K562 (cell line): ENCODE results near the gene CAPN5. TPM values are rescaled to one million over a fixed set of nuclear protein-coding genes. Genes with fewer than 3 reads are reported as not detected.

Experiments
- ATAC-seq: fragments of 200-7000 bp; cut with Tn5 transposase; 3 replicates; pipeline ENCODE4 v1.9.1; 2020; ENCODE audit warnings: moderate library complexity
- BruUV-seq: library from RNA; stranded (reverse); fragments of 400-500 nt; replicated peaks from 2 replicates; lab custom pipeline; 2021; lab: Mats Ljungman, UMichigan
- CTCF ChIA-PET: fragments of 300-600 bp; formaldehyde crosslinking; extraction: SDS; loops from one replicate; lab custom pipeline; 2021; ENCODE audit warnings: low intra/inter-chr PET ratio; lab: Yijun Ruan, JAX
- POLR2A ChIA-PET: fragments of 300-600, 350-650 bp; sonication (Branson Sonifier 250); formaldehyde crosslinking; extraction: SDS; loops from one replicate; lab custom pipeline; 2021; ENCODE audit warnings: antibody characterized with exemption, inconsistent platforms; lab: Yijun Ruan, JAX
- DNase-seq, 4 experiments: peaks; one replicate each; pipeline versions ENCODE4 v3.0.0 to v3.0.0-alpha.2; 2011 to 2018; ENCODE audit warnings: low spot score in 3 of 4, mixed read lengths in 3 of 4; ENCODE audit errors: extremely low read depth in 1 of 4
- FAIRE-seq: peaks from 2 replicates; lab custom pipeline; 2011; peaks lifted over from hg19 to GRCh38; lab: Jason Lieb, UNC
- H2AFZ ChIP-seq: 2 replicates; pipeline ENCODE4 v1.6.0; 2011; ENCODE audit warnings: low read depth, low read length, control low read depth, inconsistent platforms
- H3K27ac ChIP-seq: fragments of 200-600 bp; 3 replicates; pipeline ENCODE4 v1.8.0; 2011; ENCODE audit warnings: low read depth, mild to moderate bottlenecking, control low read depth, inconsistent platforms, low read length, moderate library complexity, mixed read lengths; ENCODE audit errors: extremely low read depth
- H3K27me3 ChIP-seq, 2 experiments: fragments of 300-600 bp in 1 of 2; 2 replicates in 1 of 2; 3 replicates in 1 of 2; pipeline versions ENCODE4 v1.6.0 to v1.8.0; 2011; ENCODE audit warnings: inconsistent platforms in 2 of 2, low read length in 2 of 2, mild to moderate bottlenecking in 1 of 2, mixed read lengths in 1 of 2, moderate library complexity in 1 of 2; ENCODE audit not compliant: control insufficient read depth in 2 of 2, insufficient read depth in 2 of 2
- H3K36me3 ChIP-seq: fragments of 300-600 bp; 3 replicates; pipeline ENCODE4 v1.8.0; 2011; ENCODE audit warnings: mild to moderate bottlenecking, low read length, inconsistent platforms; ENCODE audit not compliant: control insufficient read depth, insufficient read depth
- H3K4me1 ChIP-seq, 2 experiments: fragments of 200-600 bp in 1 of 2; replicated peaks in 1 of 2; 2 replicates in 1 of 2; 3 replicates in 1 of 2; pipeline versions ENCODE4 v1.5.1 to v1.8.0; 2011; ENCODE audit warnings: inconsistent platforms in 2 of 2, low read length in 2 of 2, mild to moderate bottlenecking in 1 of 2, mixed read lengths in 1 of 2, moderate library complexity in 1 of 2; ENCODE audit not compliant: control insufficient read depth in 2 of 2, insufficient read depth in 2 of 2
- H3K4me2 ChIP-seq: 2 replicates; pipeline ENCODE4 v1.6.1; 2011; ENCODE audit warnings: low read length, control low read depth, inconsistent platforms, mixed read lengths; ENCODE audit not compliant: insufficient read depth
- H3K4me3 ChIP-seq: fragments of 200-600 bp; sonication (generic), shearing (Covaris generic); 2 replicates; pipeline ENCODE4 v1.5.1; 2016; ENCODE audit warnings: control low read depth, inconsistent platforms
- H3K79me2 ChIP-seq: fragments of 200-600 bp; 3 replicates; pipeline ENCODE4 v1.8.0; 2011; ENCODE audit warnings: low read length, inconsistent platforms; ENCODE audit not compliant: control insufficient read depth, insufficient read depth
- H3K9ac ChIP-seq, 2 experiments: 2 replicates each; pipeline versions ENCODE4 v1.6.0 to v1.6.1; 2011; ENCODE audit warnings: low read depth in 2 of 2, low read length in 2 of 2, control low read depth in 1 of 2, inconsistent platforms in 1 of 2, mild to moderate bottlenecking in 1 of 2, mixed read lengths in 1 of 2; ENCODE audit not compliant: insufficient read depth in 1 of 2
- H3K9me1 ChIP-seq: one replicate; pipeline ENCODE4 v1.6.0; 2011; ENCODE audit warnings: inconsistent platforms, mild to moderate bottlenecking, low read length, moderate library complexity; ENCODE audit not compliant: control insufficient read depth, insufficient read depth
- H3K9me3 ChIP-seq: replicated peaks from 2 replicates; pipeline ENCODE4 v1.5.1; 2011; ENCODE audit warnings: low read depth, low read length, inconsistent platforms; ENCODE audit not compliant: control insufficient read depth, insufficient read depth
- H4K20me1 ChIP-seq: replicated peaks from 2 replicates; pipeline ENCODE4 v1.6.1; 2011; ENCODE audit warnings: low read length, inconsistent platforms, mixed read lengths; ENCODE audit not compliant: control insufficient read depth, insufficient read depth
- CBFA2T2 ChIP-seq: fragments of 450-650 bp; conservative IDR thresholded peaks from 2 replicates; pipeline ENCODE4 v1.6.1; 2017; ENCODE audit warnings: mild to moderate bottlenecking
- CEBPB ChIP-seq: fragments of 450-650 bp; IDR thresholded peaks from 2 replicates; pipeline ENCODE4 v1.6.1; 2016; ENCODE audit warnings: missing genetic modification characterization, missing compliant biosample characterization
- DDX20 ChIP-seq: fragments of 450-650 bp; IDR thresholded peaks from 2 replicates; pipeline ENCODE4 v1.6.1; 2016; ENCODE audit warnings: missing genetic modification characterization, low read depth, mild to moderate bottlenecking, missing compliant biosample characterization, moderate library complexity
- ETV1 ChIP-seq: fragments of 450-650 bp; conservative IDR thresholded peaks from 2 replicates; pipeline ENCODE4 v1.6.1; 2016; ENCODE audit warnings: missing genetic modification characterization, control low read depth, low read depth, missing compliant biosample characterization
- FOXM1 ChIP-seq, 2 experiments: fragments of 450-650 bp in 1 of 2; sonication (generic) in 1 of 2; formaldehyde crosslinking in 1 of 2; IDR thresholded peaks; 2 replicates each; pipeline versions ENCODE4 v1.6.1 to v1.9.0; 2017 to 2022; ENCODE audit warnings: low read depth in 2 of 2, mild to moderate bottlenecking in 2 of 2, missing genetic modification reagents in 1 of 2, moderate library complexity in 1 of 2
- KLF10 ChIP-seq: fragments of 250-450 bp; sonication (Bioruptor Pico); IDR thresholded peaks from 2 replicates; pipeline ENCODE4 v1.6.1; 2021; ENCODE audit warnings: matching md5 sums
- MCM2 ChIP-seq: fragments of 450-650 bp; IDR thresholded peaks from 2 replicates; pipeline ENCODE4 v1.6.1; 2017; ENCODE audit warnings: low read depth, mild to moderate bottlenecking
- NFXL1 ChIP-seq: fragments of 450-650 bp; formaldehyde crosslinking; IDR thresholded peaks from 2 replicates; pipeline ENCODE4 v1.4.0; 2021; ENCODE audit warnings: mild to moderate bottlenecking
- PCBP1 ChIP-seq: fragments of 200-400 bp; formaldehyde crosslinking; IDR thresholded peaks from 2 replicates; pipeline ENCODE4 v1.6.1; 2018; ENCODE audit warnings: mild to moderate bottlenecking, low read depth, low read length; ENCODE audit not compliant: poor library complexity, severe bottlenecking
- RBFOX2 ChIP-seq: fragments of 200-400 bp; formaldehyde crosslinking; IDR thresholded peaks from 2 replicates; pipeline ENCODE4 v1.6.1; 2017; ENCODE audit warnings: low read depth, mild to moderate bottlenecking, low read length, moderate library complexity
- SNIP1 ChIP-seq: fragments of 450-650 bp; IDR thresholded peaks from 2 replicates; pipeline ENCODE4 v1.7.1; 2017; ENCODE audit warnings: low read depth, mild to moderate bottlenecking
- SRSF1 ChIP-seq: fragments of 200-400 bp; formaldehyde crosslinking; IDR thresholded peaks from 2 replicates; pipeline ENCODE4 v1.6.1; 2017; ENCODE audit warnings: mild to moderate bottlenecking, low read depth, low read length, moderate library complexity
- ZNF561 ChIP-seq: fragments of 450-650 bp; formaldehyde crosslinking; conservative IDR thresholded peaks from 2 replicates; pipeline ENCODE4 v1.4.0; 2020; ENCODE audit warnings: mild to moderate bottlenecking, moderate library complexity
- ZNF696 ChIP-seq: fragments of 250-450 bp; sonication (Bioruptor Pico); conservative IDR thresholded peaks from 2 replicates; pipeline ENCODE4 v1.4.0; 2020; ENCODE audit warnings: mild to moderate bottlenecking, moderate library complexity
- ZNF717 ChIP-seq: fragments of 250-450 bp; sonication (Bioruptor Pico); IDR thresholded peaks from 2 replicates; pipeline ENCODE4 v1.5.0; 2021
- WGBS: fragments of 100-300 bp; shearing (Covaris generic); methylation state at CpG from one replicate; pipeline ENCODE4 v1.1.6; 2016; ENCODE audit warnings: low coverage, mixed read lengths; ENCODE audit not compliant: insufficient coverage; ENCODE audit errors: missing lambda C conversion rate; 5-methylcytosine and 5-hydroxymethylcytosine counted together
- in situ Hi-C: fragments of 300-500 bp; cut with MboI; formaldehyde crosslinking; loops from 4 replicates; pipeline ENCODE4 v1.15.0; 2018; ENCODE audit warnings: inconsistent platforms, mixed read lengths
- intact Hi-C: fragments of 100-400 bp; cut with micrococcal nuclease; formaldehyde crosslinking; loops from 2 replicates; pipeline ENCODE4 v1.14.2; 2022
- polyA plus RNA-seq, 8 experiments: library from polyadenylated mRNA; depleted of rRNA in 4 of 8; stranded (reverse) in 5 of 8; unstranded in 3 of 8; fragments of >200 nt; fragmentation: Nextera tagmentation in 2 of 8; fragmentation: Illumina TruSeq in 1 of 8; extraction: Ambion mirVana in 2 of 8; extraction: Trizol in 1 of 8; gene quantifications; 2 replicates each; pipeline versions ENCODE4 v1.2.1 to v1.2.3, GENCODE V29; 2011 to 2014; ENCODE audit warnings: inconsistent platforms in 1 of 8, missing spikeins in 1 of 8
- total RNA-seq, 7 experiments: library from RNA; depleted of rRNA in 6 of 7; stranded (reverse); fragments of >200 nt in 6 of 7; fragmentation: Illumina TruSeq in 2 of 7; extraction: Trizol in 2 of 7; gene quantifications; 2 replicates each; pipeline versions ENCODE4 v1.2.1 to v1.2.3, GENCODE V29; 2011 to 2021; ENCODE audit warnings: low replicate concordance in 1 of 7

CAPN5 gene
- total and polyA plus RNA-seq, 9 of the 15 experiments (the other 6 are each of a cell fraction or from before 2014, with no cell fraction given), result 0.04 to 0.44 (median 0.14) TPM; not detected in 2

DNA sequence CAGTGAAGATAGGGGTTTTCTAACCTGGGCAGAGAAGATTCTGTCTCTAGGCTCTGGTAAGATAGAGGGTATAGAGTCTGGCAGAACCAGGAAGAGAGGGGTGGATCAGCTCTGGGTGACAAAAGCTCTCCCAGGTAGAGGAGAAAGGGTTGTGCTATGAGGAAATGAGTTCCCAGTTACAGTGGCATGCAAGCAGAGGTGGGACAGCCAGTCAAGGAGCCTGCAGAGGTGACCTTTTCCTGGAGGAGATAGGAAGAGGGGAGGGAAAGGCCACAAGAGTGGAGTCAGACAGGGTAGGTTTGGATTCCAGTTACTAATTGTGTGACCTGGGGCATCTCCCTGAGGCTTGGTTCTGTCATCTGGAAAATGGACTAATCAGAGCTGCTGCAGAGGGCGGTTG, 3.4 kb upstream of the CAPN5 start:
- Histone ChIP-seq H2AFZ (no peak overlapping the region), H4K20me1 (no peaks in the 10 kb centered on the region), H3K79me2 (no peaks in the 10 kb centered on the region), H3K4me1 (peaks cover 4 to 22% of the 10 kb centered on the region in 2 experiments; a peak in 4 of 5 replicates), H3K27me3 (peaks cover 2 to 14% of the 10 kb centered on the region in 2 experiments; a peak in 2 of 5 replicates), H3K36me3 (no peaks in the 10 kb centered on the region), H3K4me3 (no peak overlapping the region), H3K9me3 (no peaks in the 10 kb centered on the region; the same call in 1 of the 2 replicates), H3K27ac (no peak overlapping the region), H3K9ac (no peak overlapping the region), H3K4me2 (no peak overlapping the region), H3K9me1 (no peaks in the 10 kb centered on the region)
- CTCF ChIA-PET, result no interaction called here
- DNase-seq (no peak), FAIRE-seq (no peak), ATAC-seq (no peak)
- no TSS peak for BruUV-seq
- in situ Hi-C loops (no loop called here), intact Hi-C loops (no loop called here)
- POLR2A ChIA-PET, result interaction anchor here (0.6 to 0.9 kb wide), 3 partner anchors 10 to 803 kb away, joined by 3 to 5 read pairs (median 3); no protein-coding TSS in a partner anchor
- WGBS, result 11% methylated on average over 1 of the region's 1 CpG
- TF ChIP-seq NFXL1 (CRISPR knock-in tag), result no peak
- TF ChIP-seq ETV1 (tag), result no peak
- TF ChIP-seq KLF10 (CRISPR knock-in tag), result no peak
- no peak for TF ChIP-seq FOXM1 (IDR thresholded peaks at IDR 0.05; ENCODE audit: low read depth)
- no peak for TF ChIP-seq FOXM1 (CRISPR knock-in tag; IDR thresholded peaks at IDR 0.05; ENCODE audit: low read depth)
- TF ChIP-seq SRSF1, result no peak
- TF ChIP-seq CEBPB (tag), result no peak
- no peak for TF ChIP-seq ZNF696 (CRISPR knock-in tag)
- no peak for TF ChIP-seq ZNF561 (CRISPR knock-in tag)
- TF ChIP-seq ZNF717, result no peak
- TF ChIP-seq DDX20 (tag), result no peak
- TF ChIP-seq CBFA2T2, result no peak
- no peak for TF ChIP-seq SNIP1
- TF ChIP-seq RBFOX2, result no peak
- TF ChIP-seq PCBP1, result no peak
- TF ChIP-seq MCM2, result no peak
